ENCODE data around the gene CFAP44.
"Not testable (repeated sequence)": the region's sequence is repeated elsewhere in the genome, so short reads cannot be mapped to it uniquely, and the experiment has no call there.

Gene CFAP44

GRCh38 chr3:113441051-113441770 lies at the start of gene CFAP44:
TSS of gene CFAP44 (minus strand) at chr3:113441493. CDS start at chr3:113433664, 7,829 bp downstream.
- no peak for DNase-seq (ENCODE audit: low read depth, low spot score)

- DNase-seq (ENCODE audit: low read depth, low spot score): no peak
These were observed 43.9 kb upstream of the CFAP44 start for GRCh38 chr3:113485161-113485609.

GRCh38 chr3:113468539-113468938 lies 27.2 kb upstream of the CFAP44 start:
- DNase-seq (ENCODE audit: low read depth, low spot score): no peak

GRCh38 chr3:113461488-113461887 lies 20.2 kb upstream of the CFAP44 start:
- DNase-seq (ENCODE audit: low read depth, low spot score): no peak

- DNase-seq (ENCODE audit: low read depth, low spot score): not testable (repeated sequence)
These were observed 17.3 kb upstream of the CFAP44 start for GRCh38 chr3:113458554-113458953.

- DNase-seq (ENCODE audit: low read depth, low spot score): no peak
These were observed 14.2 kb upstream of the CFAP44 start for GRCh38 chr3:113455446-113455845.

GRCh38 chr3:113454630-113455029 lies 13.3 kb upstream of the CFAP44 start:
- DNase-seq (ENCODE audit: low read depth, low spot score): no peak

- no peak for DNase-seq (ENCODE audit: low read depth, low spot score)
These were observed 12.8 kb upstream of the CFAP44 start for GRCh38 chr3:113454057-113454456.

- DNase-seq (ENCODE audit: low read depth, low spot score): no peak
These were observed 9.6 kb upstream of the CFAP44 start for GRCh38 chr3:113450911-113451310.

- no peak for DNase-seq (ENCODE audit: low read depth, low spot score)
These were observed 1.7 kb downstream of the CFAP44 start for GRCh38 chr3:113439606-113440005.

- no peak for DNase-seq (ENCODE audit: low read depth, low spot score)
These were observed 3.1 kb downstream of the CFAP44 start for GRCh38 chr3:113438224-113438623.

GRCh38 chr3:113437411-113437810 lies 3.9 kb downstream of the CFAP44 start:
- DNase-seq (ENCODE audit: low read depth, low spot score): no peak

GRCh38 chr3:113436809-113437208 lies 4.5 kb downstream of the CFAP44 start:
- no peak for DNase-seq (ENCODE audit: low read depth, low spot score)

- no peak for DNase-seq (ENCODE audit: low read depth, low spot score)
These were observed 9.5 kb downstream of the CFAP44 start for GRCh38 chr3:113431811-113432210.

GRCh38 chr3:113428581-113428980 lies 12.7 kb downstream of the CFAP44 start:
- DNase-seq (ENCODE audit: low read depth, low spot score): no peak

- no peak for DNase-seq (ENCODE audit: low read depth, low spot score)
These were observed 17.6 kb downstream of the CFAP44 start for GRCh38 chr3:113423699-113424098.

GRCh38 chr3:113421082-113421481 lies 20.2 kb downstream of the CFAP44 start:
- DNase-seq (ENCODE audit: low read depth, low spot score): no peak

GRCh38 chr3:113409676-113410075 lies 31.6 kb downstream of the CFAP44 start:
- no peak for DNase-seq (ENCODE audit: low read depth, low spot score)

- no peak for DNase-seq (ENCODE audit: low read depth, low spot score)
These were observed 36.1 kb downstream of the CFAP44 start for GRCh38 chr3:113405180-113405579.

GRCh38 chr3:113404637-113405036 lies 36.7 kb downstream of the CFAP44 start:
- no peak for DNase-seq (ENCODE audit: low read depth, low spot score)
